Body of pancreas (tissue), 4 donors: ENCODE data around the gene SMOC2.

Source experiments
- POLR2A ChIP-seq, 3 donors: fragments of 450-650 bp; IDR thresholded peaks; one replicate each; pipeline ENCODE4 v1.6.1; 2016; ENCODE audit warnings: antibody characterized with exemption in 3 of 3, mild to moderate bottlenecking in 2 of 3
- TF ChIP-seq, protein P1 (sequence below), 7 experiments: fragments of 450-650 bp in 4 of 7; fragments of 200-600 bp in 3 of 7; sonication (generic) in 3 of 7; IDR thresholded peaks; one replicate each; pipeline ENCODE4 v1.5.1; 2016 to 2019; ENCODE audit warnings: antibody characterized with exemption in 7 of 7

DNA sequence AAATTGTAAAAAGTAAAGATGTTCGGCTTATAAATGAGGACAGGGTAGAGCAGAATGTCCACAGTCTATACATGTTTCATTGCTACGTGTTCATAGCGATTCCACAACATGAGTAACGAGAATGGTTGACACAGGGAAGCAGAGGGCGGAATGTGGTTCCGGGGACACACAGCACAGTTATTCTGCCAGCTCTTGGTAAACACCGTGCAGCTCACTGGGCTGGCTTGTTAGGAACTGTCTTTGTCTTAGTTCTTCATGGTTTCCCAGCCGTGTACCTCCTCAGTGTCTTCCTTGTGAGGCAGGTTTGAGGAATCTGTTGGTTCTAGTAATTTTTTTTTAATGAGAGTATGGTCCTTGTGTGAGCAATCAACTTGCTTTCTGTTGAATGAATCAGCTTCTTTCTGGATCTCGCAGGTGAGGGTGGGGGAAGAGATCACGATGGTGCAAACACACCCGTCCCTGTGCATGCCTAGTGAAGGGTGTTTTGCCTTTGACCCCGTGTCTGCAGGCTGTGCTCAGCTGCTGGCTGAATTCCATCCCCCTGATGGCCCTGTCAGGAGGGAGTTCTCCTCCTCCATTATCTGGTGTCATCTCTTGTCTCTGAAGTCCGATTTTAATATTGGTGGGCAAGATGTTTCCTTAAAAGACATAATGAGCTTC lies 168.2 kb downstream of the SMOC2 start:
- TF ChIP-seq, protein P1, sequence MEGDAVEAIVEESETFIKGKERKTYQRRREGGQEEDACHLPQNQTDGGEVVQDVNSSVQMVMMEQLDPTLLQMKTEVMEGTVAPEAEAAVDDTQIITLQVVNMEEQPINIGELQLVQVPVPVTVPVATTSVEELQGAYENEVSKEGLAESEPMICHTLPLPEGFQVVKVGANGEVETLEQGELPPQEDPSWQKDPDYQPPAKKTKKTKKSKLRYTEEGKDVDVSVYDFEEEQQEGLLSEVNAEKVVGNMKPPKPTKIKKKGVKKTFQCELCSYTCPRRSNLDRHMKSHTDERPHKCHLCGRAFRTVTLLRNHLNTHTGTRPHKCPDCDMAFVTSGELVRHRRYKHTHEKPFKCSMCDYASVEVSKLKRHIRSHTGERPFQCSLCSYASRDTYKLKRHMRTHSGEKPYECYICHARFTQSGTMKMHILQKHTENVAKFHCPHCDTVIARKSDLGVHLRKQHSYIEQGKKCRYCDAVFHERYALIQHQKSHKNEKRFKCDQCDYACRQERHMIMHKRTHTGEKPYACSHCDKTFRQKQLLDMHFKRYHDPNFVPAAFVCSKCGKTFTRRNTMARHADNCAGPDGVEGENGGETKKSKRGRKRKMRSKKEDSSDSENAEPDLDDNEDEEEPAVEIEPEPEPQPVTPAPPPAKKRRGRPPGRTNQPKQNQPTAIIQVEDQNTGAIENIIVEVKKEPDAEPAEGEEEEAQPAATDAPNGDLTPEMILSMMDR (IDR thresholded peaks at IDR 0.05), result no peak
- no peak for TF ChIP-seq POLR2A (IDR thresholded peaks at IDR 0.05)
